ENCODE results near the gene CRHR2. TPM values are rescaled to one million over a fixed set of nuclear protein-coding genes. Genes with fewer than 3 reads are reported as not detected.
A peak's percentile ranks its signal among the peaks of the same experiment; 100 is the strongest.

Gene CRHR2
- total RNA-seq, 3 donors from 2014 or later: not detected

DNA sequence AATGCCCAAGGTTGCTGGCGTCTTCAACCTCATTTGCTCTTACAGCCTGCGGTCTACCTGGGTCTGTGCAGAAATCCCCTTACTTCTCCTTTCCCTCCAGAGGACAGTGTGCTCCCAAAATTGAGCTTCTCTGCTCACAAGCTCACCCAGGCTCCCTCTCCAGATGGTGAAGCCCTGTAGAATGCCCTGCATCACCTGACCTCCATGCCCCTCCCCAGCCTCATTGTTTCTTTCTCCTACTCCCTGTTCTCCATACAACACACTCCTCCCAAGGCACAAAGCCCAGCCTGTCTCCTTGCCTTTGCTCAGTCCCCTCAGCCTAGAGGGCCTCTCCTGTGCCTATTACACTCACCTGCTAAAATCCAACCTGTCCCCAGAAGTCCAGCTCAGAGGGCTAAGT lies 3.5 kb downstream of the CRHR2 start:
- H3K36me3 ChIP-seq (ENCODE audit: low read depth): no peaks in the 10 kb centered on the region
- intact Hi-C loops (cut with DNase I, micrococcal nuclease): no loop called here
- H3K4me3 ChIP-seq: no peak overlapping the region
- DNase-seq: no peak
- ATAC-seq: no peak
- no peaks in the 10 kb centered on the region for H3K9me3 ChIP-seq
- TF ChIP-seq, protein P1, sequence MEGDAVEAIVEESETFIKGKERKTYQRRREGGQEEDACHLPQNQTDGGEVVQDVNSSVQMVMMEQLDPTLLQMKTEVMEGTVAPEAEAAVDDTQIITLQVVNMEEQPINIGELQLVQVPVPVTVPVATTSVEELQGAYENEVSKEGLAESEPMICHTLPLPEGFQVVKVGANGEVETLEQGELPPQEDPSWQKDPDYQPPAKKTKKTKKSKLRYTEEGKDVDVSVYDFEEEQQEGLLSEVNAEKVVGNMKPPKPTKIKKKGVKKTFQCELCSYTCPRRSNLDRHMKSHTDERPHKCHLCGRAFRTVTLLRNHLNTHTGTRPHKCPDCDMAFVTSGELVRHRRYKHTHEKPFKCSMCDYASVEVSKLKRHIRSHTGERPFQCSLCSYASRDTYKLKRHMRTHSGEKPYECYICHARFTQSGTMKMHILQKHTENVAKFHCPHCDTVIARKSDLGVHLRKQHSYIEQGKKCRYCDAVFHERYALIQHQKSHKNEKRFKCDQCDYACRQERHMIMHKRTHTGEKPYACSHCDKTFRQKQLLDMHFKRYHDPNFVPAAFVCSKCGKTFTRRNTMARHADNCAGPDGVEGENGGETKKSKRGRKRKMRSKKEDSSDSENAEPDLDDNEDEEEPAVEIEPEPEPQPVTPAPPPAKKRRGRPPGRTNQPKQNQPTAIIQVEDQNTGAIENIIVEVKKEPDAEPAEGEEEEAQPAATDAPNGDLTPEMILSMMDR (IDR thresholded peaks at IDR 0.05): no peak
- H3K4me1 ChIP-seq (ENCODE audit: low read depth): peaks cover 11% of the 10 kb centered on the region

DNA sequence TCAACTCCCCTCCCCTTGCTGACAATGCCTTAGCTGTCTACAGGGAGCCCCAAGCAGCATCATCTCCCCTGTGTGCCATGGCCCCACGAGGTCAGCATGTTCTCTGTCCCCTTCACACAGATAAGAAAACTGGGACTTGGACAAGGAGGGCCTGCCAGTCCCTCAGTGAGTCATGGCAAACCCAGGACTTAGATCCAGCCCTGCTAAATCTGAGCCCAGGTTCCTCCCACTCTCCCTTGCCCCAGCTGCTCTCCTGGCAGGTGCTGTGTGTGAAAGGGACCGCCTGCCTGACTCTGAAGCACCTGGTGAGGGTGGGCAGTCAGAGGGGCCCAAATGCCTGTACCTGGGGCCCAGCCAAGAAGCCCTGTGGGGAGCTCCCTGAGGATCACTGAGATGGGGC lies 7.4 kb downstream of the CRHR2 start:
- Histone ChIP-seq H3K9me3 (no peaks in the 10 kb centered on the region), H3K36me3 (ENCODE audit: low read depth) (no peaks in the 10 kb centered on the region), H3K4me1 (ENCODE audit: low read depth) (no peaks in the 10 kb centered on the region), H3K4me3 (no peak overlapping the region)
- TF ChIP-seq, protein P1 (IDR thresholded peaks at IDR 0.05): no peak
- no peak for ATAC-seq
- no peak for DNase-seq
- intact Hi-C loops (cut with DNase I, micrococcal nuclease): no loop called here

DNA sequence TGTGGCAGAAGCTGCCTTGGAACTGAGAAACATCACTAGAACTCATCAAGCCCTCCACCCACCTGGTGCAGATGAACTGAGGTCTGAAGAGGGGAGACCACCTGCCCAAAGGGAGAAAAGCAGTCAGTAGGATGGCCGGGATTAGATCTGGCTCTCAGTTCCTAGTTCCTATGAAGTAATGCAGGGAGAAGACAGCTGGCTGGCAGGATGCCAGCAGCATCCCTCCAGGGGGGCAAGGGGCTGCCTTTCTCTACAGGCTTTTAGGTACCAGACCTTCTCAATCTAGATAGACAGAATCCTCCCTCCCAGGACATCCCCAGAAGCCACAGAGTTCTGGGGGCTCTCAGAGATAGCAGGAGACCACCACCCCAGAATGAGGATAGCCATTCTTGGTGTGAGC lies 7.8 kb downstream of the CRHR2 start:
- TF ChIP-seq, protein P1 (IDR thresholded peaks at IDR 0.05): no peak
- H3K4me1 ChIP-seq (ENCODE audit: low read depth): no peaks in the 10 kb centered on the region
- no peak overlapping the region for H3K4me3 ChIP-seq
- ATAC-seq (no peak), DNase-seq (no peak)
- intact Hi-C loops (cut with DNase I, micrococcal nuclease): no loop called here
- no peaks in the 10 kb centered on the region for H3K36me3 ChIP-seq (ENCODE audit: low read depth)
- H3K9me3 ChIP-seq: no peaks in the 10 kb centered on the region

GRCh38 chr7:30671793-30672465 lies 10.3 kb downstream of the CRHR2 start:
- H3K9me3 ChIP-seq: no peaks in the 10 kb centered on the region
- intact Hi-C loops (cut with DNase I, micrococcal nuclease): no loop called here
- peak in 2 of 3 donors; percentile 48 to 72 for DNase-seq

DNA sequence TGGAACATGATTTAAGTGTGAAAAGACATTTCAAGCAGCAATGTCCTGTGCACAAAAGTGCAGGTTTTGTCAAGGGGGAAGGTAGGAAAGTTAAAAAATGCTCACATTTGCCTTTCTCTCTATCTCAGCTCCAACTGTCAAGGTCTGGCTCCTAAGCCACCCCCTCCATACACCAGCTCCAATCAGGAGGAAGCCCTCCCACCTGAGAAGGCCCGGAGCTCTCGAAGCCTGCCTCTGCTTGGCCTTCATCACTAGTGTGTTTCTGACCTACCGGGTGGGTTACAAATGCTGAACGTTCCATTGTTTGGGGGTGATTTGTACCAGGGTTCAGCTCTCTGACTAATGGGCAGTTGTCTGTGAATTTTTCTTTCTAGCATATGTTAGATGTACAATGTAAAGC lies 14.2 kb downstream of the CRHR2 start:
- TF ChIP-seq, protein P1 (IDR thresholded peaks at IDR 0.05): no peak
- Histone ChIP-seq H3K4me3 (no peak overlapping the region), H3K4me1 (ENCODE audit: low read depth) (no peaks in the 10 kb centered on the region), H3K36me3 (ENCODE audit: low read depth) (no peaks in the 10 kb centered on the region), H3K9me3 (no peaks in the 10 kb centered on the region)
- intact Hi-C loops (cut with DNase I, micrococcal nuclease): no loop called here
- DNase-seq (no peak), ATAC-seq (no peak)

More at GRCh38 chr7:30671793-30672465, 10.3 kb downstream of the CRHR2 start:
- Histone ChIP-seq H3K4me1 (ENCODE audit: low read depth) (no peaks in the 10 kb centered on the region), H3K36me3 (ENCODE audit: low read depth) (no peaks in the 10 kb centered on the region), H3K4me3 (no peak overlapping the region)
- TF ChIP-seq, protein P1 (IDR thresholded peaks at IDR 0.05): no peak
- peak; percentile 69 for ATAC-seq
